Aorta (tissue), 5 donors: Measurements from ENCODE around the gene PUM2. TPM values are rescaled to one million over a fixed set of nuclear protein-coding genes. Genes with fewer than 3 reads are reported as not detected.
"Not testable (repeated sequence)": the region's sequence is repeated elsewhere in the genome, so short reads cannot be mapped to it uniquely, and the experiment has no call there.

Source experiments
- ATAC-seq: fragments of 200-7000 bp; cut with Tn5 transposase; one replicate; pipeline ENCODE4 v1.9.1; 2022; ENCODE audit warnings: moderate library complexity; ENCODE audit not compliant: low FRiP score
- DNase-seq, 2 donors: peaks; one replicate each; pipeline ENCODE4 v3.0.0-alpha.2; 2020
- H3K27ac ChIP-seq, 2 donors: one replicate each; pipeline ENCODE4 v1.5.1; 2013; ENCODE audit warnings: low read length in 2 of 2, mild to moderate bottlenecking in 2 of 2, moderate library complexity in 2 of 2, control low read depth in 1 of 2, inconsistent platforms in 1 of 2, low read depth in 1 of 2
- H3K27me3 ChIP-seq, 2 donors: one replicate each; pipeline ENCODE4 v1.6.1; 2013; ENCODE audit warnings: control low read depth in 1 of 2, low read length in 1 of 2, mild to moderate bottlenecking in 1 of 2, moderate library complexity in 1 of 2; ENCODE audit not compliant: insufficient read depth in 2 of 2, control insufficient read depth in 1 of 2
- H3K36me3 ChIP-seq, 2 donors: one replicate each; pipeline ENCODE4 v1.6.1; 2013; ENCODE audit warnings: control low read depth in 1 of 2, low read length in 1 of 2, mild to moderate bottlenecking in 1 of 2; ENCODE audit not compliant: insufficient read depth in 2 of 2, control insufficient read depth in 1 of 2
- H3K4me1 ChIP-seq, 2 donors: one replicate each; pipeline ENCODE4 v1.6.1; 2013; ENCODE audit warnings: low read length in 2 of 2, control low read depth in 1 of 2, mild to moderate bottlenecking in 1 of 2, moderate library complexity in 1 of 2; ENCODE audit not compliant: insufficient read depth in 2 of 2, control insufficient read depth in 1 of 2
- H3K4me3 ChIP-seq, 2 donors: one replicate each; pipeline ENCODE4 v1.5.1; 2013; ENCODE audit warnings: low read length in 2 of 2, control low read depth in 1 of 2, mild to moderate bottlenecking in 1 of 2
- H3K9me3 ChIP-seq: one replicate; pipeline ENCODE4 v1.6.1; 2013; ENCODE audit warnings: mild to moderate bottlenecking, low read length; ENCODE audit not compliant: control insufficient read depth
- WGBS, 2 donors: extraction: QIAGEN DNeasy Blood & Tissue Kit; methylation state at CpG; one replicate each; pipeline ENCODE4 v1.1.7; 2013; 5-methylcytosine and 5-hydroxymethylcytosine counted together
- intact Hi-C, 2 donors: fragments of 100-400 bp; cut with DNase I; formaldehyde crosslinking; loops; one replicate each; pipeline versions ENCODE4 v1.14.2 to v1.15.0; 2022
- polyA plus RNA-seq, 2 donors: library from polyadenylated mRNA; stranded (reverse); fragments of 200-250 nt; gene quantifications; one replicate each; pipeline ENCODE4 v1.2.3, GENCODE V29; 2013
- total RNA-seq, 2 donors: library from RNA; stranded (reverse); fragmentation: NEBNext Ultra II Directional; extraction: Animal tissue kit (Norgen Biotek cat#: 25700); gene quantifications; one replicate each; pipeline ENCODE4 v1.2.1, GENCODE V29; 2021
- donor health status: healthy with polysubstance abuse.
- donor health status: Bipolar disorder and iron deficiency.
- donor health status: DM: no; HTN: no; CAD: no.
- donor health status: DM: no; HTN: no; CAD: no.
- donor health status: DM: yes; HTN: yes; CAD: no.

The PUM2 gene
- total and polyA plus RNA-seq, 4 donors, result 21.3 to 104 (median 57.2) TPM

DNA sequence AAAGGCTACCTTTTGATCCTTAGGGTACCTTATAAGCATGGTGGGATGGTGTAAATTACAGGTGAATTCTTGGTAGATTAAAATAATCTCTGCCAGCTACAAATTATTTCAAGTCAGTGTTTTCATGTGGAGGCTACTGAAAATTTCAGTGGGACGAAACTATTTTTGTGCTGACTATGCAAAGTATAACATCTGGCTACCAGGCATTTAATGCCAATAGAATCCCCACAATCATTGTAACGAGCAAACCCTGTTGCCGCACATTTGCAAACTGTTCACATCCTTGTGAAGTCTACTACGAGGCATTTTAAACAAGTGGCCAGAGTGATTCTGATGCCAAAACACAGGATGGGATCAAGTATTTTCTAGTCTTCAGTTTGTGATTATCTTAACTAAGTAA lies 77.6 kb downstream of the PUM2 start:
- Histone ChIP-seq H3K4me1 (peaks cover 0 to 3% of the 10 kb centered on the region in 2 donors), H3K27ac (no peak overlapping the region), H3K27me3 (no peaks in the 10 kb centered on the region), H3K4me3 (no peak overlapping the region), H3K9me3 (no peaks in the 10 kb centered on the region), H3K36me3 (no peaks in the 10 kb centered on the region)
- DNase-seq (no peak), ATAC-seq (no peak)
- WGBS, 2 donors, result 90 to 91% methylated on average over 4 of the region's 4 CpGs
- intact Hi-C loops, result no loop called here

GRCh38 chr2:20268317-20268716 lies 82.3 kb downstream of the PUM2 start:
- H3K9me3 ChIP-seq, DNase-seq, H3K27ac ChIP-seq, ATAC-seq, intact Hi-C loops, H3K36me3 ChIP-seq, H3K4me3 ChIP-seq, H3K27me3 ChIP-seq, H3K4me1 ChIP-seq: not testable (repeated sequence)
- WGBS, 2 donors, result 92 to 99% methylated on average over 6 of the region's 6 CpGs

DNA sequence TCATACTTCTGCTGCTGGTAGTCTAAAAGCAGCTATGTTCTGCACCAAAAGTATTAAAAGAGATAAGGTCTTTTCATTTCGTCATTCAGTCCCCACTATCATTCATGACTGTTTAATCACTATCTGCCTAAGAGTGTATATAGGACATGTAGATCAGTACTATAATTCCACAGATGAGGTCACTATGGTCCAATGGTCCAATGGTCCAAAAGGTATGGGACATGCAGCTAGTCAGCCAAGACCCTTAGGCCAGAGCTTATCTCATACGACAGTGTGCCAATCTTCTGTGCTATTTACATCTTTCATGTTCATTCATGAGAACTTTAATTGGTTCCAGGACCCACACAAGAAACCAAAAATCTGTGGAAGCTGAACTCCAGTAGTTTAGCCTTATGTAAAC lies 83.1 kb downstream of the PUM2 start:
- Histone ChIP-seq H3K27ac (no peak overlapping the region), H3K4me1 (no peaks in the 10 kb centered on the region), H3K9me3 (no peaks in the 10 kb centered on the region), H3K36me3 (no peaks in the 10 kb centered on the region), H3K4me3 (no peak overlapping the region), H3K27me3 (no peaks in the 10 kb centered on the region)
- DNase-seq (no peak), ATAC-seq (no peak)
- 61 to 76% methylated on average over 2 of the region's 2 CpGs for WGBS, 2 donors
- intact Hi-C loops, result no loop called here

DNA sequence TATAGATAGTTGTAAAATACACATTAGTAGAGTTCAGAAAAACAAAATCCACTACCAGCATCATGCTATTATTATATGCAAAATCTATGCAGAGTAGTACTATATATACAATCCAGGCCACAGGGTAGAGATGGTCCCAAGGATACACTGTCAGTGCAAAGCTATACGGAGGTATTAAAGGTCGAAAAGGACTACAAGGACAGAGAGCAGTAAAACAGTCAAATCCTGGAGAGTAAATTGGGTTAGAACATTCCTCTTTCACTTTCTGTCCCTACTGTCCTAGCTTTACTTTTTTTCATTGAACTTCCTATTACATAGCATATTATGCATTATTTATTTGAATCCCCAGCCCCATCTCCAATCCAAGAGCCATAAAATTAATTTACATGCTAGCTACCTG lies 86.0 kb downstream of the PUM2 start:
- no peaks in the 10 kb centered on the region for H3K36me3 ChIP-seq
- ATAC-seq (no peak), DNase-seq (no peak)
- H3K4me1 ChIP-seq, result no peaks in the 10 kb centered on the region
- H3K27ac ChIP-seq, result no peak overlapping the region
- intact Hi-C loops, result no loop called here
- no peaks in the 10 kb centered on the region for H3K9me3 ChIP-seq
- H3K4me3 ChIP-seq, result no peak overlapping the region
- no peaks in the 10 kb centered on the region for H3K27me3 ChIP-seq
- WGBS, 2 donors, result 83 to 88% methylated on average over 2 of the region's 2 CpGs

- intact Hi-C loops, result no loop called here
Measured at GRCh38 chr2:20257411-20257810, 93.2 kb downstream of the PUM2 start.

DNA sequence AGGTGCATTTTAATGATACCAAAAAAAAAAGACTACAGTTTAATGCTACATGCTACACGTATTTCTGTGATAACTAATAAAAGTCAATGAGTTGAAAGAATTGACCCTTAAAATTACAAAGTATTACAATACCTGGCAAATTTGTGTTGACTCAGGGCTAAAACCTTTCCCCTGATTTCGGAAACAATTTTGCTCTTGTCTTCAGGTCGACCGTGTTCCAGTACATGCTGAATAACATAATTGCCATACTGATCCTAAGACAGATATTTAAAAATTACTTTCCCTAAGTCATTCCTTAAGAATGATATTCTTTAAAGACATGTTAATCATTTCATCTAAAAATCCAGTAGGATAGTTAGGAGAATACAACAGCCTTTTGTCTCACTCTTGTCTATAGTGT lies 95.9 kb downstream of the PUM2 start:
- Histone ChIP-seq H3K27ac (no peak overlapping the region), H3K27me3 (no peaks in the 10 kb centered on the region), H3K36me3 (peaks cover 4 to 12% of the 10 kb centered on the region in 2 donors), H3K9me3 (no peaks in the 10 kb centered on the region), H3K4me3 (no peak overlapping the region), H3K4me1 (no peaks in the 10 kb centered on the region)
- ATAC-seq, result no peak
- no peak for DNase-seq
- 92 to 94% methylated on average over 4 of the region's 4 CpGs for WGBS, 2 donors
- intact Hi-C loops, result no loop called here

More at GRCh38 chr2:20257411-20257810, 93.2 kb downstream of the PUM2 start:
- 96% methylated on average over 1 of the region's 1 CpG for WGBS, 2 donors
- H3K9me3 ChIP-seq, result no peaks in the 10 kb centered on the region
- no peaks in the 10 kb centered on the region for H3K4me1 ChIP-seq
- H3K27me3 ChIP-seq, result no peaks in the 10 kb centered on the region
- H3K36me3 ChIP-seq, result peaks cover 4 to 12% of the 10 kb centered on the region in 2 donors
- no peak overlapping the region for H3K27ac ChIP-seq
- DNase-seq, result no peak
- H3K4me3 ChIP-seq, result no peak overlapping the region
- no peak for ATAC-seq

DNA sequence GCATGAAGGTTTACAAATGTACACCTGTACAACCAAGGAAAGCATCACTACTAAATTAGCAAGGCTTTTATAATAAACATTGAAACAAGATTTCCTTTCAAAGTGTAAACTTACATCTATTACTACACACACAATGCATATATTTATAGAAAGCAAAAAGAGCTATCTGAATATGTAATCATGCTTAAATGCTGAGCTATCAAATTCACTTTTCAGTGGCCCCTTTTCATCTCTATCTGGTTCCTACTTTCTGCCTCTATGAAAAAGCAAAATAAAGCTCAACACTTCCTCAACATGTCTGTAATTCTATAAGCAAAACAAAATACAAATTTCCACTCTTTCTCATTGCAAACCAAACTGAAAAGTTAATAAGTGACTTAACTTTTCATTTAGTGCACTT lies 100.2 kb downstream of the PUM2 start:
- no peaks in the 10 kb centered on the region for H3K27me3 ChIP-seq
- H3K36me3 ChIP-seq, result peaks cover 4 to 10% of the 10 kb centered on the region in 2 donors
- no peak overlapping the region for H3K4me3 ChIP-seq
- H3K9me3 ChIP-seq, result no peaks in the 10 kb centered on the region
- ATAC-seq (no peak), DNase-seq (no peak)
- intact Hi-C loops, result no loop called here
- H3K27ac ChIP-seq, result no peak overlapping the region
- no peaks in the 10 kb centered on the region for H3K4me1 ChIP-seq

DNA sequence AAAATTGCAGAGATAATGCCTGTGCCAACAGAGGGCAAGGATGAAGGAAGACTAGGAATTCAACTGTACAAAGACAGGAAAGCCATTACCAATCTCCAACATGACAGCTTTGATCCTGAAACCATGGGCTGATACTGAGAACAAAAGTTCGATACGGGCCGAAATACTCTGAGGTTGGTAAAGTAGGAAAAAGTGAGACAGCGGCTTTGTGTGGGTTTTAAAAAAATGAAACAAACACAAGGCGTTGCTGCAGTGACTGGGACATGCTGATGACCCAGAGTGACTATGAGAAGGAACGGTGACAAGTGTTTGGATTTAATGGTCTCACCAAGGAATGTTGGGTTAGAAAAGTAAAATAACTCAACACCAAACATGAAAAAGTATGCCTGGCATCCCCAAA lies 101.5 kb downstream of the PUM2 start:
- H3K4me1 ChIP-seq, result no peaks in the 10 kb centered on the region
- intact Hi-C loops, result no loop called here
- 84 to 93% methylated on average over 6 of the region's 6 CpGs for WGBS, 2 donors
- no peak overlapping the region for H3K4me3 ChIP-seq
- H3K27ac ChIP-seq, result no peak overlapping the region
- H3K36me3 ChIP-seq, result peaks cover 3 to 10% of the 10 kb centered on the region in 2 donors
- H3K9me3 ChIP-seq, result no peaks in the 10 kb centered on the region
- DNase-seq (no peak), ATAC-seq (no peak)
- H3K27me3 ChIP-seq, result no peaks in the 10 kb centered on the region

DNA sequence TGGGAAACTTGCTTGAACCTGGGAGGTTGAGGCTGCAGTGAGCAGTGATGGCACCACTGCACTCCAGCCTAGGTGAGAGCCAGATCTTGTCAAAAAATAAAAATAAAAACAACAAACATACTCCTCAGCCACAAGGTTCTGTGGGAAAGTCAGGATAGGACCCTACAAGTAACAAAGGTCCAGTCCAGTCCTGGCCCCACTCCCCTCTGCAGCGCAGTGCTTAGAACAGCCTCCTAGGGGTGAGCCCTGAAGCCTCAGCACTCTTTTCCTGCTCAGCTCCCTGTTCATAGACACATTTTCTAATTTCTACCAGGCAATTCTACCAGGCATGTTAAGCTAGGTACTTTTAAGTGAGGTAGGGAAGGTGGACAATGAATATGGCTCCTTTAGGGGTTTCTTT lies 103.6 kb downstream of the PUM2 start:
- Histone ChIP-seq H3K27ac (no peak overlapping the region), H3K4me3 (no peak overlapping the region), H3K36me3 (no peaks in the 10 kb centered on the region), H3K9me3 (no peaks in the 10 kb centered on the region), H3K27me3 (no peaks in the 10 kb centered on the region), H3K4me1 (no peaks in the 10 kb centered on the region)
- intact Hi-C loops, result no loop called here
- peak; percentile 43 for ATAC-seq
- DNase-seq, result no peak
- WGBS, 2 donors, result 97 to 100% methylated on average over 1 of the region's 1 CpG
